ENCODE measurements around the gene RAD23A.

- TF ChIP-seq CTCF (IDR thresholded peaks at IDR 0.05) (no peak), ZFX (IDR thresholded peaks at IDR 0.05; ENCODE audit: borderline replicate concordance) (no peak)
Measured at GRCh38 chr19:12975221-12975741, 29.6 kb downstream of the RAD23A start.
